Measurements from ENCODE around the gene RNF149.
A peak's percentile ranks its signal among the peaks of the same experiment; 100 is the strongest.
"Not testable (repeated sequence)": the region's sequence is repeated elsewhere in the genome, so short reads cannot be mapped to it uniquely, and the experiment has no call there.

RNF149 gene

GRCh38 chr2:101331202-101331601 lies 22.7 kb upstream of the RNF149 start:
- H3K27me3 ChIP-seq (ENCODE audit: control insufficient read depth in 2 of 2, insufficient read depth in 2 of 2, low read length in 2 of 2): no peaks in the 10 kb centered on the region
- H3K27ac ChIP-seq (ENCODE audit: low read depth in 2 of 2, low read length in 2 of 2): peak overlapping the region in 1 of 2 donors; percentile 63
- H3K4me3 ChIP-seq (ENCODE audit: low read length in 2 of 2): no peak overlapping the region
- peaks cover 19 to 37% of the 10 kb centered on the region in 2 donors for H3K4me1 ChIP-seq (ENCODE audit: control insufficient read depth in 2 of 2, insufficient read depth in 2 of 2, low read length in 2 of 2)
- no peaks in the 10 kb centered on the region for H3K9me3 ChIP-seq (ENCODE audit: control insufficient read depth in 2 of 2, low read length in 2 of 2)
- no peak overlapping the region for H3K9ac ChIP-seq (ENCODE audit: low read depth in 1 of 2, low read length in 2 of 2)
- H3K36me3 ChIP-seq (ENCODE audit: control insufficient read depth in 2 of 2, insufficient read depth in 2 of 2, low read length in 2 of 2): no peaks in the 10 kb centered on the region

- peak overlapping the region in 1 of 2 donors; percentile 63 for H3K27ac ChIP-seq (ENCODE audit: low read depth in 2 of 2, low read length in 2 of 2)
These were observed 21.9 kb upstream of the RNF149 start for GRCh38 chr2:101330253-101330933.

GRCh38 chr2:101329026-101329425 lies 20.5 kb upstream of the RNF149 start:
- Histone ChIP-seq H3K9me3 (ENCODE audit: control insufficient read depth in 2 of 2, low read length in 2 of 2) (no peaks in the 10 kb centered on the region), H3K27ac (ENCODE audit: low read depth in 2 of 2, low read length in 2 of 2) (peak overlapping the region; percentile 70 to 71), H3K4me3 (ENCODE audit: low read length in 2 of 2) (no peak overlapping the region), H3K36me3 (ENCODE audit: control insufficient read depth in 2 of 2, insufficient read depth in 2 of 2, low read length in 2 of 2) (no peaks in the 10 kb centered on the region), H3K27me3 (ENCODE audit: control insufficient read depth in 2 of 2, insufficient read depth in 2 of 2, low read length in 2 of 2) (no peaks in the 10 kb centered on the region), H3K4me1 (ENCODE audit: control insufficient read depth in 2 of 2, insufficient read depth in 2 of 2, low read length in 2 of 2) (peaks cover 19 to 37% of the 10 kb centered on the region in 2 donors), H3K9ac (ENCODE audit: low read depth in 1 of 2, low read length in 2 of 2) (no peak overlapping the region)

More at GRCh38 chr2:101330253-101330933, 21.9 kb upstream of the RNF149 start:
- H3K4me1 ChIP-seq (ENCODE audit: control insufficient read depth in 2 of 2, insufficient read depth in 2 of 2, low read length in 2 of 2): peaks cover 19 to 37% of the 10 kb centered on the region in 2 donors
- peak overlapping the region in 1 of 2 donors; percentile 29 for H3K9ac ChIP-seq (ENCODE audit: low read depth in 1 of 2, low read length in 2 of 2)
- no peaks in the 10 kb centered on the region for H3K36me3 ChIP-seq (ENCODE audit: control insufficient read depth in 2 of 2, insufficient read depth in 2 of 2, low read length in 2 of 2)
- no peak overlapping the region for H3K4me3 ChIP-seq (ENCODE audit: low read length in 2 of 2)
- H3K27me3 ChIP-seq (ENCODE audit: control insufficient read depth in 2 of 2, insufficient read depth in 2 of 2, low read length in 2 of 2): no peaks in the 10 kb centered on the region
- no peaks in the 10 kb centered on the region for H3K9me3 ChIP-seq (ENCODE audit: control insufficient read depth in 2 of 2, low read length in 2 of 2)

GRCh38 chr2:101328474-101329007 lies 20.0 kb upstream of the RNF149 start:
- Histone ChIP-seq H3K4me1 (ENCODE audit: control insufficient read depth in 2 of 2, insufficient read depth in 2 of 2, low read length in 2 of 2) (peaks cover 19 to 37% of the 10 kb centered on the region in 2 donors), H3K36me3 (ENCODE audit: control insufficient read depth in 2 of 2, insufficient read depth in 2 of 2, low read length in 2 of 2) (no peaks in the 10 kb centered on the region), H3K9me3 (ENCODE audit: control insufficient read depth in 2 of 2, low read length in 2 of 2) (no peaks in the 10 kb centered on the region), H3K4me3 (ENCODE audit: low read length in 2 of 2) (no peak overlapping the region), H3K9ac (ENCODE audit: low read depth in 1 of 2, low read length in 2 of 2) (no peak overlapping the region), H3K27ac (ENCODE audit: low read depth in 2 of 2, low read length in 2 of 2) (peak overlapping the region; percentile 70 to 71), H3K27me3 (ENCODE audit: control insufficient read depth in 2 of 2, insufficient read depth in 2 of 2, low read length in 2 of 2) (no peaks in the 10 kb centered on the region)

GRCh38 chr2:101327863-101328394 lies 19.4 kb upstream of the RNF149 start:
- no peak overlapping the region for H3K9ac ChIP-seq (ENCODE audit: low read depth in 1 of 2, low read length in 2 of 2)

GRCh38 chr2:101325425-101325824 lies 16.9 kb upstream of the RNF149 start:
- Histone ChIP-seq H3K27me3 (ENCODE audit: control insufficient read depth in 2 of 2, insufficient read depth in 2 of 2, low read length in 2 of 2) (no peaks in the 10 kb centered on the region), H3K4me3 (ENCODE audit: low read length in 2 of 2) (no peak overlapping the region), H3K27ac (ENCODE audit: low read depth in 2 of 2, low read length in 2 of 2) (no peak overlapping the region), H3K4me1 (ENCODE audit: control insufficient read depth in 2 of 2, insufficient read depth in 2 of 2, low read length in 2 of 2) (peaks cover 12 to 28% of the 10 kb centered on the region in 2 donors), H3K9ac (ENCODE audit: low read depth in 1 of 2, low read length in 2 of 2) (no peak overlapping the region), H3K9me3 (ENCODE audit: control insufficient read depth in 2 of 2, low read length in 2 of 2) (no peaks in the 10 kb centered on the region), H3K36me3 (ENCODE audit: control insufficient read depth in 2 of 2, insufficient read depth in 2 of 2, low read length in 2 of 2) (no peaks in the 10 kb centered on the region)

More at GRCh38 chr2:101327863-101328394, 19.4 kb upstream of the RNF149 start:
- Histone ChIP-seq H3K4me3 (ENCODE audit: low read length in 2 of 2) (peak overlapping the region; percentile 6 to 9), H3K36me3 (ENCODE audit: control insufficient read depth in 2 of 2, insufficient read depth in 2 of 2, low read length in 2 of 2) (no peaks in the 10 kb centered on the region), H3K27ac (ENCODE audit: low read depth in 2 of 2, low read length in 2 of 2) (peak overlapping the region; percentile 70 to 71), H3K4me1 (ENCODE audit: control insufficient read depth in 2 of 2, insufficient read depth in 2 of 2, low read length in 2 of 2) (peaks cover 19 to 37% of the 10 kb centered on the region in 2 donors), H3K9me3 (ENCODE audit: control insufficient read depth in 2 of 2, low read length in 2 of 2) (no peaks in the 10 kb centered on the region), H3K27me3 (ENCODE audit: control insufficient read depth in 2 of 2, insufficient read depth in 2 of 2, low read length in 2 of 2) (no peaks in the 10 kb centered on the region)

- H3K9ac ChIP-seq (ENCODE audit: low read depth in 1 of 2, low read length in 2 of 2); H3K4me3 ChIP-seq (ENCODE audit: low read length in 2 of 2); H3K27ac ChIP-seq (ENCODE audit: low read depth in 2 of 2, low read length in 2 of 2); H3K36me3 ChIP-seq (ENCODE audit: control insufficient read depth in 2 of 2, insufficient read depth in 2 of 2, low read length in 2 of 2); H3K9me3 ChIP-seq (ENCODE audit: control insufficient read depth in 2 of 2, low read length in 2 of 2); H3K4me1 ChIP-seq (ENCODE audit: control insufficient read depth in 2 of 2, insufficient read depth in 2 of 2, low read length in 2 of 2); H3K27me3 ChIP-seq (ENCODE audit: control insufficient read depth in 2 of 2, insufficient read depth in 2 of 2, low read length in 2 of 2): not testable (repeated sequence)
These were observed 8.1 kb upstream of the RNF149 start for GRCh38 chr2:101316568-101316967.

GRCh38 chr2:101311696-101312017 lies 3.2 kb upstream of the RNF149 start:
- no peak overlapping the region for H3K4me3 ChIP-seq (ENCODE audit: low read length in 2 of 2)

GRCh38 chr2:101310834-101311695 lies 2.6 kb upstream of the RNF149 start:
- peak overlapping the region in 1 of 2 donors; percentile 12 for H3K4me3 ChIP-seq (ENCODE audit: low read length in 2 of 2)
- H3K9ac ChIP-seq (ENCODE audit: low read depth in 1 of 2, low read length in 2 of 2): no peak overlapping the region
- H3K27me3 ChIP-seq (ENCODE audit: control insufficient read depth in 2 of 2, insufficient read depth in 2 of 2, low read length in 2 of 2): no peaks in the 10 kb centered on the region
- peaks cover 10 to 34% of the 10 kb centered on the region in 2 donors for H3K4me1 ChIP-seq (ENCODE audit: control insufficient read depth in 2 of 2, insufficient read depth in 2 of 2, low read length in 2 of 2)
- peak overlapping the region in 1 of 2 donors; percentile 47 for H3K27ac ChIP-seq (ENCODE audit: low read depth in 2 of 2, low read length in 2 of 2)
- no peaks in the 10 kb centered on the region for H3K9me3 ChIP-seq (ENCODE audit: control insufficient read depth in 2 of 2, low read length in 2 of 2)
- H3K36me3 ChIP-seq (ENCODE audit: control insufficient read depth in 2 of 2, insufficient read depth in 2 of 2, low read length in 2 of 2): no peaks in the 10 kb centered on the region

More at GRCh38 chr2:101311696-101312017, 3.2 kb upstream of the RNF149 start:
- Histone ChIP-seq H3K9ac (ENCODE audit: low read depth in 1 of 2, low read length in 2 of 2) (no peak overlapping the region), H3K36me3 (ENCODE audit: control insufficient read depth in 2 of 2, insufficient read depth in 2 of 2, low read length in 2 of 2) (no peaks in the 10 kb centered on the region), H3K27me3 (ENCODE audit: control insufficient read depth in 2 of 2, insufficient read depth in 2 of 2, low read length in 2 of 2) (no peaks in the 10 kb centered on the region), H3K27ac (ENCODE audit: low read depth in 2 of 2, low read length in 2 of 2) (no peak overlapping the region), H3K4me1 (ENCODE audit: control insufficient read depth in 2 of 2, insufficient read depth in 2 of 2, low read length in 2 of 2) (peaks cover 4 to 28% of the 10 kb centered on the region in 2 donors), H3K9me3 (ENCODE audit: control insufficient read depth in 2 of 2, low read length in 2 of 2) (no peaks in the 10 kb centered on the region)

Data from mucosa of rectum (tissue), 2 donors.